ENCODE measurements around the gene PRKAR2B.

PRKAR2B gene

DNA sequence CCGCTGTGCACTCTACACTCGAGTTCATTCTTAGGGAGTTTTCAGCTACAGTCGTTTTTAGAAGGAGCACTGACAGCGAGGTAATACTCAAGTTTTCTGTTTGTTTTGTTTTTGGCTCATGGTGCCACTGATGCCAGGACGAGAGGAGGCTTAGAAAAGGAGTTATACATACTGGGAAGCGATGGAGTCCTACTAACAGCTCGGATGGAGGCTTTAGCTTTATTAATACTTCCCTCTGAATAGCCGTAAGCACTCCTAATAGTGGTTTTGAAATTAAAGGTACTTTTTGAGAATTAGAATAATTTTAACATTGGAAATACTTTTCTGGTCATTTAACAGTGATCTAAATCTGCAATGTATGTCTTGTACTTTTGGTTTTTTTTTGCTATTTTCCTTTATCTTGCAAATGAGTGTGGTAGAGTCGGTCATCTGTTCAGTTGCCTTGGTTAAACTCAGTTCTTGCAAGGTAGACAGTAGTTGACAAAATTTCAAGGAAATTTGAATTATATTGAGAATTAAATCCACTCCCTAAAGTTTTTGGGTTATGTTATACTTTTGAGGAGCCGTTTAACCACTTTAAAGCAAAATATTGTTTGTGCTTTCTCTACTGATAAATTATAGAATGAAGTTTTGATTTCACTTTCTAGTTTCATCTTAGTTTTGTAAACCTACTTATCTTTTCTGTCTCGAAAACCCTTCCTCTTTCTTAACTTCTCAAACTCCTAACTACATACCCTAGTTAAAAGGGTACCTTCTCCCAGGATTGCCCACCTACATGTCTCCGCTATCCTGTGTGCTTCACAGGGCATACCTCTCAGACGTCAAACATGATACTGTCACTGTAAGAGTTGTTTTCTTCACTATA lies 125.8 kb downstream of the PRKAR2B start:
- TF ChIP-seq POLR2AphosphoS5 (IDR thresholded peaks at IDR 0.05; ENCODE audit: low read depth, low read length) (no peak; the same call in 1 of the 2 replicates), SIN3A (IDR thresholded peaks at IDR 0.05; ENCODE audit: borderline replicate concordance, insufficient read depth, low read length) (no peak), FOXP2 (optimal IDR thresholded peaks at IDR 0.05; ENCODE audit: borderline replicate concordance, extremely low read depth, extremely low read length, insufficient read depth) (no peak), TAF1 (IDR thresholded peaks at IDR 0.05; ENCODE audit: borderline replicate concordance, insufficient read depth, low read length) (no peak)
- TF ChIP-seq, protein P1, sequence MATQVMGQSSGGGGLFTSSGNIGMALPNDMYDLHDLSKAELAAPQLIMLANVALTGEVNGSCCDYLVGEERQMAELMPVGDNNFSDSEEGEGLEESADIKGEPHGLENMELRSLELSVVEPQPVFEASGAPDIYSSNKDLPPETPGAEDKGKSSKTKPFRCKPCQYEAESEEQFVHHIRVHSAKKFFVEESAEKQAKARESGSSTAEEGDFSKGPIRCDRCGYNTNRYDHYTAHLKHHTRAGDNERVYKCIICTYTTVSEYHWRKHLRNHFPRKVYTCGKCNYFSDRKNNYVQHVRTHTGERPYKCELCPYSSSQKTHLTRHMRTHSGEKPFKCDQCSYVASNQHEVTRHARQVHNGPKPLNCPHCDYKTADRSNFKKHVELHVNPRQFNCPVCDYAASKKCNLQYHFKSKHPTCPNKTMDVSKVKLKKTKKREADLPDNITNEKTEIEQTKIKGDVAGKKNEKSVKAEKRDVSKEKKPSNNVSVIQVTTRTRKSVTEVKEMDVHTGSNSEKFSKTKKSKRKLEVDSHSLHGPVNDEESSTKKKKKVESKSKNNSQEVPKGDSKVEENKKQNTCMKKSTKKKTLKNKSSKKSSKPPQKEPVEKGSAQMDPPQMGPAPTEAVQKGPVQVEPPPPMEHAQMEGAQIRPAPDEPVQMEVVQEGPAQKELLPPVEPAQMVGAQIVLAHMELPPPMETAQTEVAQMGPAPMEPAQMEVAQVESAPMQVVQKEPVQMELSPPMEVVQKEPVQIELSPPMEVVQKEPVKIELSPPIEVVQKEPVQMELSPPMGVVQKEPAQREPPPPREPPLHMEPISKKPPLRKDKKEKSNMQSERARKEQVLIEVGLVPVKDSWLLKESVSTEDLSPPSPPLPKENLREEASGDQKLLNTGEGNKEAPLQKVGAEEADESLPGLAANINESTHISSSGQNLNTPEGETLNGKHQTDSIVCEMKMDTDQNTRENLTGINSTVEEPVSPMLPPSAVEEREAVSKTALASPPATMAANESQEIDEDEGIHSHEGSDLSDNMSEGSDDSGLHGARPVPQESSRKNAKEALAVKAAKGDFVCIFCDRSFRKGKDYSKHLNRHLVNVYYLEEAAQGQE (IDR thresholded peaks at IDR 0.05; ENCODE audit: insufficient read depth in 1 of 2, low read depth in 2 of 2, low read length in 2 of 2): no peak

DNA sequence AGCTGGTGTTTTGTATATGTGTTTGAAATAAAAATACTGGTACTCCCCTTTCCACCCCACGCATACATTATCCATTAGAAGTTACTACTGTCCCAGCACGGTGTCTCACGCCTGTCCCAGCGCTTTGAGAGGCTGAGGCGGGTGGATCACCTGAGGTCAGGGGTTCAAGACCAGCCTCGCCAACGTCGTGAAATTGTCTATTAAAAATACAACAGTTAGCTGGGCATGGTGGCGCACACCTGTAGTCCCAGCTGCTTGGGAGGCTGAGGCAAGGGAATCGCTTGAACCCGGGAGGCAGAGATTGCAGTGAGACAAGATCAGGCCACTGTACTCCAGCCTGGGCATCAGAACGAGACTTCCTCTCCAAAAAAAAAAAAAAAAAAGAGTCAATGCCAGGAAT lies 127.0 kb downstream of the PRKAR2B start:
- TF ChIP-seq POLR2AphosphoS5 (IDR thresholded peaks at IDR 0.05; ENCODE audit: low read depth, low read length): no peak
- TF ChIP-seq, protein P1 (IDR thresholded peaks at IDR 0.05; ENCODE audit: insufficient read depth in 1 of 2, low read depth in 2 of 2, low read length in 2 of 2): no peak
- TF ChIP-seq FOXP2 (optimal IDR thresholded peaks at IDR 0.05; ENCODE audit: borderline replicate concordance, extremely low read depth, extremely low read length, insufficient read depth): no peak
- no peak for TF ChIP-seq SIN3A (IDR thresholded peaks at IDR 0.05; ENCODE audit: borderline replicate concordance, insufficient read depth, low read length)

DNA sequence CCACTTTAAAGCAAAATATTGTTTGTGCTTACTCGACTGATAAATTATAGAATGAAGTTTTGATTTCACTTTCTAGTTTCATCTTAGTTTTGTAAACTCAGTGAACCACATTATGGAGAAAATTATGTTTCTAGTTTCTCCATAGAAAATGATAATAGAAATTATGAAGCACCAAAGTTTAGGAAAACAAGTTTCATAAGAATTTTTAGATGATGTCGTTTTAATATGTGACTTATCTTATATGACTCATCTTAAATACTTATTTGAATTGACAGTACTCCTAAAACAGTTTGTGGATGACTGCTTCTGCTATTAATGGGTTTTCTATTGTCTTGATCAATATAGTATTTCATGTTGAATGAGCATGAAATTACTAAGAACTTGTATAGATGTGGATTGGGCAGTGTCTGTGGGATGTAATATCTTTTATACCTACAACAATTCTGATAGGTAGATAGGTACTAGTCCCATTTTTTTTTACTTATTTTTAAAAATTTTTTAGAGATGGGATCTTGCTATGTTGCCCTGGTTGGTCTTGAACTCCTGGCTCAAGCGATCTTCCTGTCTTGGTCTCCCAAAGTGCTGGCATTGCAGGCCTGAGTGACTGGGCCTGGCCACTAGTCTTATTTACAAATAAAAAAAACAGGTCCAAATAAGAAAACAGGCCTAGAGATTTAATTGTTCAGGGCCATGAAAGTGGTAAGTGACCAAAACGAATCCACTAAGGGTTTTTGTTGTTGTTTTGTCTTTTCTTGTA lies 127.9 kb downstream of the PRKAR2B start:
- TF ChIP-seq POLR2AphosphoS5 (IDR thresholded peaks at IDR 0.05; ENCODE audit: low read depth, low read length) (no peak), SIN3A (IDR thresholded peaks at IDR 0.05; ENCODE audit: borderline replicate concordance, insufficient read depth, low read length) (no peak), FOXP2 (optimal IDR thresholded peaks at IDR 0.05; ENCODE audit: borderline replicate concordance, extremely low read depth, extremely low read length, insufficient read depth) (no peak), TAF1 (IDR thresholded peaks at IDR 0.05; ENCODE audit: borderline replicate concordance, insufficient read depth, low read length) (no peak)
- TF ChIP-seq, protein P1 (IDR thresholded peaks at IDR 0.05; ENCODE audit: insufficient read depth in 1 of 2, low read depth in 2 of 2, low read length in 2 of 2): no peak

DNA sequence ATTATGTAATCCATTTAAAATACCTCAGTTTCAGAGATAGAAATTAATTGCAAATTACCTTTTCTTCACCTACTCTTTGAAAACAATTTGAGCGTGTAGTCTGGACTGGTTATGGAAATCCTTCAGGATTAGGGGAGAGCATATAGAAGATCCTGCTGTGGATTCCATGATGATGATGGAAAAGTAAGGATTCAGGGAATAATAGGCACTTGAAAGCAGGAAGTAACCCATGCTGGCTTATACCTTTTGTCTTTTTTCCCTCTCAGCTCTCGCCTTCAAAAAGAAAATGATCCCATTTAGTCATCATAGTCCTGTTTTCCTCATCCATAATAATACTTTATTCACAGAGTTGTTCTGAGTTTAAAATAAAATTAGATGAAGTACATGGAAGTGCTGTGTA lies 128.7 kb downstream of the PRKAR2B start:
- TF ChIP-seq SIN3A (IDR thresholded peaks at IDR 0.05; ENCODE audit: borderline replicate concordance, insufficient read depth, low read length) (no peak), FOXP2 (optimal IDR thresholded peaks at IDR 0.05; ENCODE audit: borderline replicate concordance, extremely low read depth, extremely low read length, insufficient read depth) (no peak), TAF1 (IDR thresholded peaks at IDR 0.05; ENCODE audit: borderline replicate concordance, insufficient read depth, low read length) (no peak)
- TF ChIP-seq, protein P1 (IDR thresholded peaks at IDR 0.05; ENCODE audit: insufficient read depth in 1 of 2, low read depth in 2 of 2, low read length in 2 of 2): no peak

All from PFSK-1 (cell line).